ENCODE results near the gene BCL11A.

DNA sequence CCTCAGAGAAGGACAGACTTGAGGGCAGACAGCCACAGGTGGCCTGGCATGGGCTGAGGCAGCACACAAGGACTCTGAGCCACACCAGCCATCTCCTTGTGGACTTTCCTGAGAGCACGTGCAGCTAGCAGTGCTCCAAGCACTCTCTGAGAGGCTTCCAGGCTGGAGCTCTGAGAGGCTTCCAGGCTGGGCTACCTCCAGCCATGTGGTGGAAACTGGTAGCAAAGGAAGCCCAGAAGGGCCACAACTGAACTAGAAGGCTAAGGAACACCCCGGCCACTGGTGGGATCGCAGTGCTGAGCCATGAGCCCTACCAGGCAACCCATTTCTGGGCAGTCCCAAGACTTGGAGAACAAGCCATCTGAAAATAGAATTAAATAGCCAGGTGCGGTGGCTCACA lies 39.5 kb downstream of the BCL11A start:
- TF ChIP-seq, protein P1, sequence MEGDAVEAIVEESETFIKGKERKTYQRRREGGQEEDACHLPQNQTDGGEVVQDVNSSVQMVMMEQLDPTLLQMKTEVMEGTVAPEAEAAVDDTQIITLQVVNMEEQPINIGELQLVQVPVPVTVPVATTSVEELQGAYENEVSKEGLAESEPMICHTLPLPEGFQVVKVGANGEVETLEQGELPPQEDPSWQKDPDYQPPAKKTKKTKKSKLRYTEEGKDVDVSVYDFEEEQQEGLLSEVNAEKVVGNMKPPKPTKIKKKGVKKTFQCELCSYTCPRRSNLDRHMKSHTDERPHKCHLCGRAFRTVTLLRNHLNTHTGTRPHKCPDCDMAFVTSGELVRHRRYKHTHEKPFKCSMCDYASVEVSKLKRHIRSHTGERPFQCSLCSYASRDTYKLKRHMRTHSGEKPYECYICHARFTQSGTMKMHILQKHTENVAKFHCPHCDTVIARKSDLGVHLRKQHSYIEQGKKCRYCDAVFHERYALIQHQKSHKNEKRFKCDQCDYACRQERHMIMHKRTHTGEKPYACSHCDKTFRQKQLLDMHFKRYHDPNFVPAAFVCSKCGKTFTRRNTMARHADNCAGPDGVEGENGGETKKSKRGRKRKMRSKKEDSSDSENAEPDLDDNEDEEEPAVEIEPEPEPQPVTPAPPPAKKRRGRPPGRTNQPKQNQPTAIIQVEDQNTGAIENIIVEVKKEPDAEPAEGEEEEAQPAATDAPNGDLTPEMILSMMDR (optimal IDR thresholded peaks at IDR 0.05 in 1 of 3, IDR thresholded peaks at IDR 0.05 in 1 of 3, conservative IDR thresholded peaks at IDR 0.05 in 1 of 3; ENCODE audit: extremely low read depth in 1 of 3, insufficient read depth in 2 of 3, low read length in 3 of 3), result no peak
- TF ChIP-seq EZH2 (IDR thresholded peaks at IDR 0.05; ENCODE audit: low read length), result no peak

Data from keratinocyte (primary cell).